Sigmoid colon (tissue), 7 donors: ENCODE data around the gene MAGI2. TPM values are rescaled to one million over a fixed set of nuclear protein-coding genes. Genes with fewer than 3 reads are reported as not detected.

ENCODE experiments used
- DNase-seq: peaks from one replicate; pipeline ENCODE4 v3.0.0-alpha.2; 2019
- H3K27ac ChIP-seq, 4 donors: fragments of 200-600 bp; sonication (generic); one replicate each; pipeline ENCODE4 v1.5.1; 2016 to 2019; ENCODE audit warnings: mild to moderate bottlenecking in 1 of 4
- H3K27me3 ChIP-seq, 3 donors: fragments of 200-600 bp; sonication (generic); one replicate each; pipeline ENCODE4 v1.5.1; 2019; ENCODE audit warnings: mild to moderate bottlenecking in 1 of 3
- H3K36me3 ChIP-seq, 4 donors: fragments of 200-600 bp; sonication (generic); one replicate each; pipeline ENCODE4 v1.5.1; 2016 to 2019
- H3K4me1 ChIP-seq, 4 donors: fragments of 200-600 bp; sonication (generic); one replicate each; pipeline ENCODE4 v1.5.1; 2017 to 2019
- H3K4me3 ChIP-seq, 4 donors: fragments of 200-600 bp; sonication (generic); one replicate each; pipeline ENCODE4 v1.5.1; 2017 to 2019; ENCODE audit warnings: mild to moderate bottlenecking in 2 of 4, moderate library complexity in 1 of 4
- H3K9me3 ChIP-seq, 4 donors: fragments of 200-600 bp in 3 of 4; sonication (generic) in 3 of 4; one replicate each; pipeline versions ENCODE4 v1.5.1 to v1.6.1; 2013 to 2019
- CTCF ChIP-seq, 4 experiments: fragments of 450-650 bp in 3 of 4; fragments of 200-600 bp in 1 of 4; IDR thresholded peaks; one replicate each; pipeline ENCODE4 v1.5.1; 2016 to 2019; ENCODE audit warnings: antibody characterized with exemption in 4 of 4, mild to moderate bottlenecking in 3 of 4, moderate library complexity in 2 of 4
- EP300 ChIP-seq, 4 donors: sonication (generic); formaldehyde crosslinking; IDR thresholded peaks; one replicate each; pipeline ENCODE4 v1.6.1; 2017; ENCODE audit warnings: antibody characterized with exemption in 4 of 4
- POLR2A ChIP-seq, 2 donors: fragments of 450-650 bp; IDR thresholded peaks; one replicate each; pipeline ENCODE4 v1.6.1; 2016; ENCODE audit warnings: antibody characterized with exemption in 2 of 2, mild to moderate bottlenecking in 2 of 2, moderate library complexity in 2 of 2
- POLR2AphosphoS5 ChIP-seq, 4 donors: sonication (generic); formaldehyde crosslinking; IDR thresholded peaks; one replicate each; pipeline ENCODE4 v1.6.1; 2017; ENCODE audit warnings: antibody characterized with exemption in 4 of 4
- WGBS, 2 donors: extraction: QIAGEN DNeasy Blood & Tissue Kit; methylation state at CpG; one replicate each; pipeline ENCODE4 v1.1.7; 2013; 5-methylcytosine and 5-hydroxymethylcytosine counted together
- intact Hi-C: fragments of 100-400 bp; cut with DNase I; formaldehyde crosslinking; loops from one replicate; pipeline ENCODE4 v1.15.1; 2023
- polyA plus RNA-seq, 3 donors: library from polyadenylated mRNA; stranded (reverse); fragments of 200-250 nt; gene quantifications; one replicate each; pipeline ENCODE4 v1.2.3, GENCODE V29; 2013
- total RNA-seq, 4 donors: library from RNA; depleted of rRNA; stranded (reverse); fragments of >200 nt; gene quantifications; one replicate each; pipeline ENCODE4 v1.1.0, GENCODE V29; 2016
- donor health status: healthy with polysubstance abuse.
- donor health status: Bipolar disorder and iron deficiency.
- donor health status: healthy.

The MAGI2 gene
- total and polyA plus RNA-seq, 7 donors = 0.69 to 26.9 (median 14.7) TPM

- H3K4me3 ChIP-seq = no peak overlapping the region
- DNase-seq = no peak
- intact Hi-C loops = no loop called here
- H3K9me3 ChIP-seq = no peaks in the 10 kb centered on the region
- no peaks in the 10 kb centered on the region for H3K4me1 ChIP-seq
- H3K27me3 ChIP-seq = no peaks in the 10 kb centered on the region
- TF ChIP-seq POLR2A (IDR thresholded peaks at IDR 0.05) (no peak), CTCF (IDR thresholded peaks at IDR 0.05) (no peak), EP300 (IDR thresholded peaks at IDR 0.05) (no peak), POLR2AphosphoS5 (IDR thresholded peaks at IDR 0.05) (no peak)
- 96 to 97% methylated on average over 1 of the region's 1 CpG for WGBS, 2 donors
- no peaks in the 10 kb centered on the region for H3K36me3 ChIP-seq
- H3K27ac ChIP-seq = no peak overlapping the region
These were observed 1174.0 kb downstream of the MAGI2 start for GRCh38 chr7:78279457-78279856.

DNA sequence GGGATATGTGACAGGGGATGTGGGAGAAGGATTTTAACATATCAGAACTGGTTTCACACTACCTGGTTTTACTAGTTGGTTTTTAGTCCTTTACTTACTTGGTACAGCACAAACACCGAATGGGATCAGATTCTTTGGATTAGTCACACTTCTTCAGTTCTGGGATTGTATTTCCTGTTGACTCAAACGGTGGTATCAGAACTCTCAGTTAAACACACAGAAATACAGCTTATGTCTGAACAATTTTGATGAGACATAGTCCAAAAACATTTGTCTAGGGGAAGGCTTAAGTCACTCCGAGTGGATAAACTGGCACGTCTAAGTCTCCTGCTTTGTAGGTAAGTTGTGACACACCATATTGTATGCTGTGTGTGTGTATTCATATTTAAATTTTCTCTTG lies 1174.4 kb downstream of the MAGI2 start:
- Histone ChIP-seq H3K36me3 (no peaks in the 10 kb centered on the region), H3K9me3 (no peaks in the 10 kb centered on the region), H3K27ac (no peak overlapping the region), H3K27me3 (no peaks in the 10 kb centered on the region), H3K4me1 (no peaks in the 10 kb centered on the region), H3K4me3 (no peak overlapping the region)
- WGBS, 2 donors = 70 to 75% methylated on average over 4 of the region's 4 CpGs
- intact Hi-C loops = no loop called here
- TF ChIP-seq POLR2AphosphoS5 (IDR thresholded peaks at IDR 0.05) = no peak
- TF ChIP-seq CTCF (IDR thresholded peaks at IDR 0.05) = no peak
- TF ChIP-seq POLR2A (IDR thresholded peaks at IDR 0.05) = no peak
- TF ChIP-seq EP300 (IDR thresholded peaks at IDR 0.05) = no peak
- DNase-seq = no peak

DNA sequence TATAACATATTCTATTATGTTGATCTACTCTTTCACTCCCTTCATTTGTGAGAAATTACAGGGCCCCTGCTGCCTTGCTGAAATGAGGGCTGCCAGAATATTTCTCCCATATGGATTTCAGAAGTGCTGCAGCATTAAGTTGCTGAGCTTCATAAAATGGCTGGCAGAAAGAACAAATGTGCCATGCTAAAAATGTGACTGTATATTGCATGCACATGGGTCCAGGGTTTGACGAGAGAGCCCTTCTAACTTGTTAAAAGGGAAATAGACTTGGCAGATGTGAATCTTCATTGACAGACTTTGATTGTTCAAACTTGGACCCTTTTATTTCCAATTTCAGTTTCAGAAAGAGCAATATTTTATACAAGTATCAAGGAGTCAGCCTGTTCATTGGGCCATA lies 1186.3 kb downstream of the MAGI2 start:
- H3K27me3 ChIP-seq = no peaks in the 10 kb centered on the region
- no peaks in the 10 kb centered on the region for H3K36me3 ChIP-seq
- TF ChIP-seq POLR2A (IDR thresholded peaks at IDR 0.05) (no peak), CTCF (IDR thresholded peaks at IDR 0.05) (no peak), EP300 (IDR thresholded peaks at IDR 0.05) (no peak), POLR2AphosphoS5 (IDR thresholded peaks at IDR 0.05) (no peak)
- no peaks in the 10 kb centered on the region for H3K9me3 ChIP-seq
- no peak overlapping the region for H3K4me3 ChIP-seq
- H3K4me1 ChIP-seq = no peaks in the 10 kb centered on the region
- intact Hi-C loops = no loop called here
- H3K27ac ChIP-seq = no peak overlapping the region
- 83 to 87% methylated on average over 1 of the region's 1 CpG for WGBS, 2 donors
- no peak for DNase-seq

- Histone ChIP-seq H3K27me3 (no peaks in the 10 kb centered on the region), H3K4me1 (no peaks in the 10 kb centered on the region), H3K27ac (no peak overlapping the region), H3K4me3 (no peak overlapping the region), H3K9me3 (no peaks in the 10 kb centered on the region), H3K36me3 (no peaks in the 10 kb centered on the region)
- intact Hi-C loops = no loop called here
- 88 to 89% methylated on average over 4 of the region's 4 CpGs for WGBS, 2 donors
- DNase-seq = no peak
- TF ChIP-seq EP300 (IDR thresholded peaks at IDR 0.05) (no peak), CTCF (IDR thresholded peaks at IDR 0.05) (no peak), POLR2AphosphoS5 (IDR thresholded peaks at IDR 0.05) (no peak), POLR2A (IDR thresholded peaks at IDR 0.05) (no peak)
These were observed 1188.0 kb downstream of the MAGI2 start for GRCh38 chr7:78265486-78265885.

GRCh38 chr7:78265071-78265470 lies 1188.4 kb downstream of the MAGI2 start:
- Histone ChIP-seq H3K27me3 (no peaks in the 10 kb centered on the region), H3K27ac (no peak overlapping the region), H3K4me3 (no peak overlapping the region), H3K36me3 (no peaks in the 10 kb centered on the region), H3K9me3 (no peaks in the 10 kb centered on the region), H3K4me1 (no peaks in the 10 kb centered on the region)
- WGBS, 2 donors = 56 to 59% methylated on average over 2 of the region's 2 CpGs
- intact Hi-C loops = no loop called here
- TF ChIP-seq POLR2A (IDR thresholded peaks at IDR 0.05) = no peak
- no peak for TF ChIP-seq CTCF (IDR thresholded peaks at IDR 0.05)
- TF ChIP-seq POLR2AphosphoS5 (IDR thresholded peaks at IDR 0.05) = no peak
- TF ChIP-seq EP300 (IDR thresholded peaks at IDR 0.05) = no peak
- no peak for DNase-seq
